Suprapubic skin (tissue), 4 donors: ENCODE data around the gene RAD23B.

ENCODE experiments used
- CTCF ChIP-seq, 2 donors: fragments of 200-600 bp in 1 of 2; fragments of 450-650 bp in 1 of 2; sonication (generic) in 1 of 2; IDR thresholded peaks; one replicate each; pipeline ENCODE4 v1.5.1; 2016 to 2019; ENCODE audit warnings: antibody characterized with exemption in 2 of 2, mild to moderate bottlenecking in 1 of 2, moderate library complexity in 1 of 2
- POLR2A ChIP-seq, 2 donors: fragments of 450-650 bp; IDR thresholded peaks; one replicate each; pipeline ENCODE4 v1.6.1; 2017; ENCODE audit warnings: antibody characterized with exemption in 2 of 2, mild to moderate bottlenecking in 2 of 2, moderate library complexity in 2 of 2
- POLR2AphosphoS5 ChIP-seq, 3 donors: sonication (generic); formaldehyde crosslinking; IDR thresholded peaks; one replicate each; pipeline ENCODE4 v1.6.1; 2017; ENCODE audit warnings: antibody characterized with exemption in 3 of 3

- TF ChIP-seq CTCF (IDR thresholded peaks at IDR 0.05), result no peak
- TF ChIP-seq POLR2AphosphoS5 (IDR thresholded peaks at IDR 0.05), result no peak
- TF ChIP-seq POLR2A (IDR thresholded peaks at IDR 0.05), result no peak
Measured at GRCh38 chr9:107274096-107274495, 9.0 kb upstream of the RAD23B start.
